Measurements from ENCODE around the gene RAD51B.

GRCh38 chr14:68247676-68248268, 428.2 kb downstream of the RAD51B start:
- TF ChIP-seq, protein P1, sequence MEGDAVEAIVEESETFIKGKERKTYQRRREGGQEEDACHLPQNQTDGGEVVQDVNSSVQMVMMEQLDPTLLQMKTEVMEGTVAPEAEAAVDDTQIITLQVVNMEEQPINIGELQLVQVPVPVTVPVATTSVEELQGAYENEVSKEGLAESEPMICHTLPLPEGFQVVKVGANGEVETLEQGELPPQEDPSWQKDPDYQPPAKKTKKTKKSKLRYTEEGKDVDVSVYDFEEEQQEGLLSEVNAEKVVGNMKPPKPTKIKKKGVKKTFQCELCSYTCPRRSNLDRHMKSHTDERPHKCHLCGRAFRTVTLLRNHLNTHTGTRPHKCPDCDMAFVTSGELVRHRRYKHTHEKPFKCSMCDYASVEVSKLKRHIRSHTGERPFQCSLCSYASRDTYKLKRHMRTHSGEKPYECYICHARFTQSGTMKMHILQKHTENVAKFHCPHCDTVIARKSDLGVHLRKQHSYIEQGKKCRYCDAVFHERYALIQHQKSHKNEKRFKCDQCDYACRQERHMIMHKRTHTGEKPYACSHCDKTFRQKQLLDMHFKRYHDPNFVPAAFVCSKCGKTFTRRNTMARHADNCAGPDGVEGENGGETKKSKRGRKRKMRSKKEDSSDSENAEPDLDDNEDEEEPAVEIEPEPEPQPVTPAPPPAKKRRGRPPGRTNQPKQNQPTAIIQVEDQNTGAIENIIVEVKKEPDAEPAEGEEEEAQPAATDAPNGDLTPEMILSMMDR (conservative IDR thresholded peaks at IDR 0.05 in 1 of 2, IDR thresholded peaks at IDR 0.05 in 1 of 2; ENCODE audit: low read depth in 1 of 2, low read length in 2 of 2), result no peak
- TF ChIP-seq EZH2 (IDR thresholded peaks at IDR 0.05; ENCODE audit: low read length, missing control alignments), result no peak
